GM19395 (cell line): ENCODE measurements around the gene SLC22A15.
"Not testable (repeated sequence)": the region's sequence is repeated elsewhere in the genome, so short reads cannot be mapped to it uniquely, and the experiment has no call there.

Experiments used
- ATAC-seq: cut with Tn5 transposase; IDR thresholded peaks from one replicate; pipeline ENCODE4 v1.9.1; 2021; ENCODE audit warnings: mild to moderate bottlenecking, moderate library complexity; ENCODE audit not compliant: unreplicated experiment

SLC22A15 gene

DNA sequence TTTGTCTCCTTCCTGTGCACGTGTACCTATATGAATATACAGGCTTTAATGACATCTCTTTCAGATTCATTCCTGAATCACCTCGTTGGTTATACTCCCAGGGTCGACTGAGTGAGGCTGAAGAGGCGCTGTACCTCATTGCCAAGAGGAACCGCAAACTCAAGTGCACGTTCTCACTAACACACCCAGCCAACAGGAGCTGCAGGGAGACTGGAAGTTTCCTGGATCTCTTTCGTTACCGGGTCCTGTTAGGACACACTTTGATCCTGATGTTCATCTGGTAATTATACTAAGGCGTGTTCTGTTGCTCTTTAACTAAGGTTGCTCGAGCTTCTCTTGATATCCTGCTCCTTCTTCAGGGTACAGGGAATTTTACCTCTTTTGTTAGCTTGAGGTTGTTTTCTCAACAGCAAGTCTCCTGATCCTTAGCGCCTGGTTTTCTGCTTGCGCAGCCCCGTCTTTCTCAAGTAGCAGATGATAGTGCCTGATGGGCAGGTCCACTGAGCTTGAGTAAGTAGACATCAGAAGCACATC lies 55.1 kb downstream of the SLC22A15 start:
- ATAC-seq: no peak

DNA sequence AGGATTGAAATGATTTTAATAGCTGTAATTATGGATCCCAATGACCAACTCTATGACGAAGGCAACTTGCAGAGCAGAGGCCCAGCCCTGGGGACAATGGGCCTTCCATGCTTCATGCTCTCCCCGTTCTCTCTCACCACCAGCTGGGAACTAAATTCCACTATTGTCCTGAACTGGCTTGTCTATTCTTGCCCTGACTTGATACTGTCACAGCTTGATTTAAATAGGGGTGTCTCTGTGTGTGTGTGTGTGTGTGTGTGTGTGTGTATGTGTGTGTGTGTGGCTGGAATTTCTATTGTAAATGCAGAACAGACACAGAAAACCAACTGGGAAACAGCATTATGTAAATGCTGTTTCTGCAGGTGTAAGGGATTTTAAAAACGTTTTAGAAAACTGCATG lies 57.0 kb downstream of the SLC22A15 start:
- ATAC-seq: no peak

DNA sequence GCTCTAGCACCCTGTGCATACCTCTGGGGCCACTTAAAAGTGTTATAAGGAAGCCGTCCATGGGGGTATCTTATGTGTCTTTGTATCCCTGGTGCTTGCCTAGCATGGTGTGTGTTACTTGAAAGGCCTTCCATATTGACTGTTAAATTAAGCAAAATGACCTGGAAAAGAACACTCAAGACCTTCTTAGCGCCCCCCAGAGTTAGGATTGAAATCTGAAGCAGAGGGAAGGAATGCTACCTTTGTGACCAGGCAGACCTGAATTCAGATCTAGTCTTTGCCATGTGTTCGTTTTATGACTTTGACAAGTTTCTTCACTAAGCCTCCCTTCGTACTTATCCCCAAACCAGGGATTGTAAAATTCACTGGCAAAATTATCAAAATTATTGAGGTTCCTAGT lies 59.9 kb downstream of the SLC22A15 start:
- no peak for ATAC-seq

DNA sequence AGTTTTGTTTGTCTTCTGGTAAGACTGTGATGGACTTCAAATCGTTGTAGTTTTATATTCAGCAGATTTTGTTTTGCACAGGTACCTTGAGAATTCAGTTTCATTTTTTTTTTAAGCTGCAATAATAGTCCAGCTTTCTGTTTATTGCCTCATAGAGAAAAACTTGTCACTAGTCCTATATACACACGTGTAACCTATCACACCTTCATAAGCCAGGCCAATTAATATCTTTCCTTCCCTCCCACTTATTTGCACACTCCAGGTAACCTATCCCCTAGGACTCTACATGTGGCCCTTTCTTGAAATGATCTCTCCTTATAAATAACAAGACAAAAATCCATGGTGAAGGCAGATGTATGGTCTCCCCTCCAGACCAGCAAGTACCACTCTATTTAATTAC lies 62.4 kb downstream of the SLC22A15 start:
- no peak for ATAC-seq

DNA sequence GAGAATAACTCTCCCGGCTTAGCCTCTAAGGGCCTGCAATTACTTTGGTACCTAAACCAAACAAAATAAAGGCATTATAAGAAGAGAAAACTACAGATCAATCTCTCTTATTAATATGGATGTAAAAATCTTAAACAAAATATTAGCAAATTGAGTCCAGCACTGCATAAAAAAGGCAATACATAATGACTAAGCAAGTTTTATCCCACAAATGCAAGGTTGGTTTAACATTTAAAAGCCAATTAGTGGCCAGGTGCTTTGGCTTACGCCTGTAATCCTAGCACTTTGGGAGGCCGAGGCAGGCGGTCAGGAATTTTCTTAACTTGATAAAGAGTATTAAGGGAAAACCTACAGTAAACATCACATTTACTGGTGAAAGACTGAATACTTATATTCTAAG lies 67.8 kb downstream of the SLC22A15 start:
- no peak for ATAC-seq

DNA sequence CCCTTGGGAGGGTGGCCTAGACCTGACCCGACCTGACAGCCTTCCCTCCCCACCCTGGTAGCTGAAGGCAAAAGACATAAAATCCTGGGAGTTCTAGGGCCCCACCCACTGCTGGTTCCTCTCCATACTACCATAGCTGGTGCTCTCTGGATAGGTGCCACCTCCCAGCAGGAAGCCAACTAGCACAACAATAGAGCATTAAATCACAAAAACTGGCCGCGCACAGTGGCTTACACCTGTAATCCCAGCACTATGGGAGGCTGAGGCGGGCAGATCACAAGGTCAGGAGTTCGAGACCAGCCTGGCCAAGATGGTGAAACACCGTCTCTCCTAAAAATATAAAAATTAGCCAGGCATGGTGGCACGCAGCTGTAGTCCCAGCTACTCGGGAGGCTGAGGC lies 70.6 kb downstream of the SLC22A15 start:
- not testable (repeated sequence) for ATAC-seq

DNA sequence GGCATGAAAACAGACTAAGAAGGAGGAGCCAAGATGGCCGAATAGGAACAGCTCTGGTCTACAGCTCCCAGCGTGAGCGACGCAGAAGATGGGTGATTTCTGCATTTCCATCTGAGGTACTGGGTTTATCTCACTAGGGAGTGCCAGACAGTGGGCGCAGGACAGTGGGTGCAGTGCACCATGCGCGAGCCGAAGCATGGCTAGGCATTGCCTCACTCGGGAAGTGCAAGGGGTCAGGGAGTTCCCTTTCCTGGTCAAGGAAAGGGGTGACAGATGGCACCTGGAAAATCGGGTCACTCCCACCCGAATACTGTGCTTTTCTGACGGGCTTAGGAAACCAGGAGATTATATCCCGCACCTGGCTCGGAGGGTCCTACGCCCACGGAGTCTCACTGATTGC lies 75.6 kb downstream of the SLC22A15 start:
- ATAC-seq: not testable (repeated sequence)

DNA sequence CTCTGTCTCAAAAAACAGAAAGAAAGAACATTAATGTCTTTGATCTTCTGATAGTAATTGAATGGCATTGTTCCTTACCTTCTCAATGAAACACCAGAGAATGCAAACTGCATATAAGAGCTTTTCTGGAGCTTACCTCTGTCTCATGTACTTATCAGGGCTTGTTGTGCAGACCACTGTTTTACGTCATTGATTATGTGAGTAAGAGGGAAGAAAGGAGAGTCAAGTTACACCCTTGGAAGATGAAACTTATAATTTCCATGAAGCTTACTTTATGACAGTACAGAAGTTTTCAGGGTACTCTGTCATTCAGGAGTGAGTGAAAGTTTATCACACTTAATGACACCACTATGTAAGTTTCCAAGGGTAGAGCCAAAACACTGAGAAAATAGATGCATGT lies 85.9 kb downstream of the SLC22A15 start:
- ATAC-seq: no peak

DNA sequence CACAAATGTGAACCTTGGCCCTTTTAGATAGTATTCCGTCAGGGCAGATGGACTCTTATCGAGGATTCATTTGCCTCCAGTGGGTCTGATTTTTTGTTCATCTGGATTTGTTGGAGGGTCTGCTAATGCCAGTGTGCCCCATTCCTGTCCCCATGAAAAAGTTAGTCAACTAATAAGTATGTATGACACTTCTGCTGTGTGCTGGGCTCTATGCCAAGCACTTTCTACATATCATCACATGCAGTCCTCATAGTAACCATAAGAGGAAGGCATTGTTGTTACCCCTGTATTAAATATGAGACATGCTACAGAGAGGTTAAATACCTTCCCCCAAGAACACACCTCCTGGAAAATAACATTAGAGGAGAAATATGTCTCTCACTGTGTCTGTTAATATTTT lies 88.3 kb downstream of the SLC22A15 start:
- ATAC-seq: no peak

DNA sequence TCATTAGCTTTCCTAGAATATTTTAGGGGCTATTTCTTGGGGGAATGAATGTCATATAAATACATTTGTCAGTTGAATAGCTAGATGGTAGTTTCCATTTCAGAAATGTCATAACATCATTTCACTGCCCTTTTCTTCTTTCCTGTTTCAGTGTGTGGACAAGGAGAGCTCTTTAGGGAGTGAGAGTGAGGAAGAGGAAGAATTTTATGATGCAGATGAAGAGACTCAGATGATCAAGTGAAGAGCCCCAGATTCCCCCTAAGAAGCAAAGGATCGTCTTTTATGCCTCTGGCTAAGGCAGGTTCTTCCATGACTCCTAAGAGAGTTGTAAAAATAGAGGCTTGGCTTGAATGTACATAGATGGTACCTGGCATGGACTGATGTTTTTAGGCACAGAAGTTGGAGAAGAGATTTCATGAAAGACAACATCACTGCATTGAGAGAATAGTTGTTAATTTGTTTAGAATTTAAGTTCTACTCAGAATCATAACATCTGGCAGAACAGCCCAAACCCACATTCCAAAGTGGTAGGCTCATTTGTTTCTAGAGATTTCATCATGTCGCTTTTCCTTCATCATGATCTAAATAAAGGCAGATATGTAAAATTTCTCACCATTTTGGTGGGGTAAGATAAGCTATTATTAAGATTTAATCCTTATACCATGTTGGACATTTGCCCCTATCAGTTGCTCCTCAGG lies 90.7 kb downstream of the SLC22A15 start:
- no peak for ATAC-seq

DNA sequence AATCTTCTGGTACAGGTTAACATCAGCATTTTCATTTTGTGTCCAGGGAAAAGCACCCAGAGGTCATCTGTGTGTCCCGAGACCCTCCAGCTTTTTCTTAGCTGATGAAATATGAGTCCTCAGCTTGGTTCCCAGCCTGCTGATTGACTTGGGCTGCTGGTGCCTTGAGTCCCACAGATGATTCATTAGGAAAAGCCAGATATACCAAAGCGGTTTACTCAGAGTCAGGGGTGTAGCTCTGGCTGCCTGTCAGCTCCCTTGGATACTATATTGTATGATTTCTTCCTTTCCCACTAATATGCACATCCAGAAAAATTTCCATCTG lies 91.2 kb downstream of the SLC22A15 start:
- no peak for ATAC-seq

DNA sequence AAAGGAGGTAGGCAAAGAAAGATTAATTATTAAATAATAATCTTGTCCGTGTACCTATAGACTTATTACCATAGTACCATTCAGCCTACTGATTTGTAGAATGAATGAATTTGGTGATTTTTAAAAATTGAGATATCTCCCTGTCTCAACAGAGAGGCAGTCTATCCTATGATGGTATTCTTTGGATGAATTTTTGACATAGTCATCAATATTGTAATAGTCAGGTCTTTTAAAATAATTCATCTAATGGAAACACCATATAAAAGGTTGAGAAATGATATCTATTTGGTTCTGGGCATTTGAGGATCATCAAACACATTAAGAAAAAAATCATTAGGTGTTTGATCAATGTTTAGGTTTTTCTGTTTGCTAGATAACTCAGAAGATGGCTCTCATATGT lies 99.3 kb downstream of the SLC22A15 start:
- ATAC-seq: no peak

DNA sequence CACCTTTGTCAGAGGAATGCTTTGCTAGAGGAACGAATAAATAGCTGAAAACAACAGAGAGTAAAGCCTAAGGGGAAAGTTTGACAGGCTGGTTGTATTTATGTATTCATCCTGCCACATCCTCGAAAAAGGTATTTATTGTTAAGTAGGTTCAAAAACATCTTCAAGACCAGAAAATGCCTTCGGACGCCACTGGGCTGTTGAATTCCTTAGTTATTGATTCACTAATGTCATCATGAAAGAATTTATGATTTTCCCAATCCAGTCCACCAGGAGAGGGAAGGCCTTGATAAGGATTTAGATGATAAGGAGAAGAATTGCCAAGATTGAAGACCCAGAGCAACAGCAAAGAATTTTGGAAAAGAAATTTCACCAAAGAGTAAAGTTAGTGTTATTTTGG lies 99.7 kb downstream of the SLC22A15 start:
- no peak for ATAC-seq

DNA sequence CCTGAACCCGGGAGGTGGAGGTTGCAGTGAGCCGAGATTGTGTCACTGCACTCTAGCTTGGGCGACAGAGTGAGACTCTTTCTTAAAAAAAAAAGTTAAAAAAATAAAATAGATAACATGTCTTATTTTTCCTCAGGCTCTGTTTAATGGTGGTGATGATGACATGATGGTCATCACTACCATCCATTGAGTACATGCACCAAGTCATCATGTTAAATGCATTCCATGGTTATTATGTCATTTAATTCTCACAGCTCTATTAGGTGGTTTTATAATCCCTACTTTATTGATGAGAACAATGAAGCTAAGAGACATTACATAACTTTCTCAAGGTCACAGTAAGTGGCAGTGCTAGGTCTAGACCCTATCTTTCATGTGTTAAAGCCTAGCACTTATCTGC lies 100.5 kb downstream of the SLC22A15 start:
- no peak for ATAC-seq

DNA sequence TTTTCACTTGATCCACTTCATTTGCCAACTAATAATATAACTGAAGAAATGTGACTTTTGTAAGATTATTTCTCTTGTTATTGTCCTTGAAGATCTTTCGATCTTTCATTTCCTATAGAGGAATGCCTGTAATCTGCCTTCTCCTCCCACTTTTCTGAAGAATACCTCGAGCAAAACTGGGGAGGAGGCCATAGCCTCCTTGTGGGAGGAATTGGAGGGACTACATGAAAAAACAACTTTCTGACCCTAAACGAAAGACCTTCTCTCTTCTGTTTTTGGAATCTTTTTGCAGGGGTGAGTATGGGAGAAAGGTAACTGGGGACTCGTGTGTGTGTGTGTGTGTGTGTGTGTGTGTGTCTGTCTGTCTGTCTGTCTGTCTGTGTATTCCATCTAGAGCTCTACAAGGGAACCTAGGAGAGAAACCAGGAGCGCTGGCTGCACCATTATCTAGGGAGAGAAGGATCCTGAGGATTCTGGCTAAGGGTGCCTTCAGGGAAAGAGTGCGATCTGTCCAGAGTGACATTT lies 102.4 kb downstream of the SLC22A15 start:
- no peak for ATAC-seq

DNA sequence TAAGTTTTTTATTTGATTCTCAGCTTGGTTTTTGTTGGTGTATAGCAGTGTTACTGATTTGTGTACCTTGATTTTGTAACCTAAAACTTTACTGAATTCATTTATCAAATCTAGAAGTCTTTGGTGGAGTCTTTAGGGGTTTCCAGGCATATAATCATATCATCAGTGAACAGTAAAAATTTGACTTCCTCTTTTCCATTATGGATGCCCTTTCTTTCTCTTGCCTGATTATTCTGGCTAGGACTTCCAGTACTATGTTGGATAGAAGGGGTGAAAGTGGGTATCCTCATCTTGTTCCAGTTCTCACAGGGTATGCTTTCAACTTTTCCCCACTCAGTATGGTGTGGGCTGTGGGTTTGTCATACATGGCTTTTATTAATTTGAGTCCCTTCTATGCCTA lies 111.3 kb downstream of the SLC22A15 start:
- no peak for ATAC-seq

DNA sequence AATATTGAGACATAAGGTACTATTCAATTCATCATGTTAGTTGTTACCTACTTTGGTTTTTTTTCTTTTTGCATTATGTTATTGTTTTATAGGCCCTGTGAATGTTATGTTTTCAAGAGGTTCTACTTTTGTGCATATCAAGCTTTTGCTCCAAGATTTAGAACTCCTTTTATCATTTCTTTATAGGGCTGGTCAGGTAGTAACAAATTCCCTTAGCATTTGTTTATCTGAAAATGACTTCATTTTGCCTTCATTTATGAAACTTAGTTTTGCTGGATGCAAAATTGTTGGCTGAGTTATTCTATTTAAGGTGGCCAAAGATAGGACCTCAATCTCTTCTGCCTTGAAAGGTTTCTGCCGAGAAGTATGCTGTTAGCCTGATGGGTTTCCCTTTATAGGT lies 113.6 kb downstream of the SLC22A15 start:
- no peak for ATAC-seq

DNA sequence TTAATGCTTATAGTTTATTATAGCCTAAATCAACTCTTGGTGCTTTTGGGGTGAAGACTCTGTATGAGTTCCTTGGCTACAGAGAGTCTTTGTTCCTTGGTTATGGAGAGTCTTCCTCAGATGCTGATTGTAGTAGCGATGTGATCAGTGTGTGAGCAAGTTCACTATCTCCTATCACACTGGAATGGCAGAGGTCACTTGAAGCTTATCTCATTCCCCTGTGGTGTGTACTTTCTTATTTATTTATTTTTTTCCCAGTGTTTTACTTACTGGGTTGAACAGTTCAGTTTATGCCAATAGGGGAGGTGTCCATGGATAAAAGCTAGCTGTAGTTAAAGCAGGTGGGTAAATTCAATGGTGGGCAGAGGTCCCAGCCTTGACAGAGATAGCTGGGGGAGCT lies 114.8 kb downstream of the SLC22A15 start:
- ATAC-seq: no peak

DNA sequence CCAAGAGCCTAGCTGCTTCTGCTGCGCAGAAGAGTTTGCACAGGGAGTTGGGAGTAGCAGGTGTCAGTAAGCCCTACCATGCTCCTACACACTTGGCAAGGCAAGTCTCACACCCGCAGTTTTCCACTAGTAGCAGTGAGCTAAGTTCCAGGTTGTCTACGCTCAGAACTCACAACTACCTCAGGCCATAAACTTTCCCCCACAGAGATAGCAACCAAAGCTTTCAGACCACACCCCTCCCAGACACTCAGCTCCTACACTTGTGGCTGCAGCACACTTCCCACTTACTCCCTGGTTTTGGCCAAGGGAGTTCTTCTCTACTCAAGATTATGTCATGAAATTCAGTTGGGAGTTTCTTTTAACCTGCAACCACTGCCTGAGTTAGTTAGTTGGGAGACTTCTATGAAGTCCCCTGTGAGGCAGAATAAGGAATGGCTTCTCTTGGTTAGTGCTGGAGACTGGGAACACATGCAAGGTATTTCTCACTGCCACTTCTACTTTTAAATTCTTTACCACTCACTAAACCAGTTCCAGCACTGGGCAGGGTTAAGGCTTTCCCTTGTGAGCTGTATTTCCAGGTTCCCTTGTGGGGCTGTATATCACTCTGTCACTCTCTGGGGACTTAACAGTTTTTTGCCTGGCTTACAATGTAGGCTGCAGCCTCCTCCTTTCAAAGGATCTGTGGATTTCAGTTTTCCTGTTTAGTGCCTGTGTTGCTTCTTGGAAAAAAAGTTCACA lies 116.6 kb downstream of the SLC22A15 start:
- no peak for ATAC-seq

DNA sequence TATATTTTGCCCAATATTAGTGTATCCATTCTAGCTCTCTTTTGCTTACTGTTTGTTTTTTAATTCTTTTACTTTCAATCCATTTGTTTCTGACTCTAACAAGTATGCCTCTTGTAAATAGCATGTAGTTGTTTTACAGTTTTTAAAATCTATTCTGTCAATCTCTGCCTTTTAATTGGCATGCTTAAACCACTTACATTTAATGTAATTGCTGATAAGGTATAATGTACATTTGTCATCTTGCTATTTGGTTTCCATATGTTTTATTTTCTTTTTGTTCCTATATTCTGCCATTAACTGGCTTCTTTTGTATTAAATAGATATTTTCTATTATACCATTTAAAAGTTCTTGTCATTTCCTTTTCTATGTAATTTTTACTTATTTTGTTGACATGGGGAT lies 118.7 kb downstream of the SLC22A15 start:
- ATAC-seq: no peak

DNA sequence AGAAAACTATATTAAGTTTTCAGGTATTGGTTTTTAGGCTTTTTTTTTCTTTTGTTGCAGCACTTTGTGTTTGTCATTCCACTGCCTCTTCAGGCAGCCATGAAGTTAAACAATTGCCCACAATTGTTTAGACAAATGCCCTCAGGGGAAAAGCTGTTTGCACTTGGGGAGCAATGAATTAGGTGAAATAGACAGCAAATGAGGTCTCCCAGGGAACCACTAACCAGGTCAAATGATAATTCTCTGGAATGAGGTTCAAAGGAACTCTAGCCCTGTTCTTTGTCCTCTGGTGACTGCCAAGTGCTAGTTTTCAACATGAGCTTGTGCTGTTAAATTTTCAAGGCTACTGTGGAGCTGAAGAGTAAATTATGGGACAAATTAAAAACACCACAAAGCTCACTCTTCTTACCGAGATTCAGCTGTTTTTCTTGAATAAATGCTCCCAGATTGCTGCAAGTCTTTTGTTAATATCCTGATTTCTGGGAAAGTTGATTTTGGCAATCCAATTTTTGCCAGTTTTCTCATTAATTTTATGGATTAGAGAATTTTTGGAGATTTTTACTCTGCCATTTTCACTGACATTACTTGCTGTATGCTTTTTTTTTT lies 119.8 kb downstream of the SLC22A15 start:
- ATAC-seq: no peak

DNA sequence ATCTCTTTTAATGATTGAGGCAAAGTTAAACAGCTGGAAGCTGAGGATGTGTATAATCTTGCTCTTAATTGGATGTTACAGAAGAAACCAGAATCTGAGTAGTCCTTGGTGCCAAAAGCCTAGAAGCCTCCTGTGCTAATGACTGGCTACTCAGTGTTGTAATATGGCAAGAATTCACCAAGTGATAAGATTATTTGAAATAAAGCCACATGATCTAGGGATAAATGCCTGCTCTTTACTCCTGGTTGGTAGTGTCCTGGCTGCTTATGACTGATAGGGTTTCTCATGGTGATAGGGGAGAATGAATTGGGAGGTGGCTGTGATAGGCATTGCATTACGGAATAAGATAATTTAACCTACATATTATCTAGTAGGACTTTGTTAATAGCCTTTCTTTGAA lies 121.3 kb downstream of the SLC22A15 start:
- ATAC-seq: no peak
